Spleen (tissue), 7 donors: ENCODE results near the gene PIK3C2G.

Experiments
- CTCF ChIP-seq, 11 experiments: fragments of 200-600 bp in 7 of 11; fragments of 450-650 bp in 4 of 11; sonication (generic) in 4 of 11; IDR thresholded peaks in 8 of 11; conservative IDR thresholded peaks in 3 of 11; 1 replicate in 7 of 11; 2 replicates in 4 of 11; pipeline versions ENCODE4 v1.4.0 to v1.8.0; 2016 to 2021; ENCODE audit warnings: antibody characterized with exemption in 11 of 11, inconsistent platforms in 4 of 11, mild to moderate bottlenecking in 1 of 11
- POLR2A ChIP-seq, 3 donors: fragments of 450-650 bp; IDR thresholded peaks; one replicate each; pipeline ENCODE4 v1.5.1; 2017; ENCODE audit warnings: antibody characterized with exemption in 3 of 3, mild to moderate bottlenecking in 1 of 3
- donor health status: DM: no; HTN: no; CAD: no; lungs with moderate emphysema.
- donor health status: DM: no; HTN: no; CAD: no.
- donor health status: DM: no; HTN: no; CAD: no.

- no peak for TF ChIP-seq CTCF (IDR thresholded peaks at IDR 0.05 in 8 of 11, conservative IDR thresholded peaks at IDR 0.05 in 3 of 11)
- no peak for TF ChIP-seq POLR2A (IDR thresholded peaks at IDR 0.05)
These were observed 43.4 kb upstream of the PIK3C2G start for GRCh38 chr12:18217966-18218365.
